NT2/D1 (cell line): ENCODE data around the gene TBC1D24.
A peak's percentile ranks its signal among the peaks of the same experiment; 100 is the strongest.

Experiments
- DNase-seq: peaks from one replicate; pipeline ENCODE4 v3.0.0-alpha.2; 2011; ENCODE audit warnings: low read depth, low spot score
- H3K27me3 ChIP-seq: 2 replicates; pipeline ENCODE4 v1.6.0; 2011; ENCODE audit warnings: mild to moderate bottlenecking; ENCODE audit not compliant: insufficient read length, insufficient read depth
- H3K36me3 ChIP-seq: 2 replicates; pipeline ENCODE4 v1.6.1; 2011; ENCODE audit warnings: mild to moderate bottlenecking, low read length, mixed read lengths; ENCODE audit not compliant: insufficient read depth, insufficient read length
- H3K4me1 ChIP-seq: 2 replicates; pipeline ENCODE4 v1.5.1; 2011; ENCODE audit not compliant: insufficient read depth, insufficient read length
- H3K4me3 ChIP-seq: 2 replicates; pipeline ENCODE4 v1.5.1; 2011; ENCODE audit warnings: low read depth; ENCODE audit not compliant: insufficient read length
- H3K9ac ChIP-seq: 2 replicates; pipeline ENCODE4 v1.6.0; 2011; ENCODE audit warnings: low read depth; ENCODE audit not compliant: insufficient read length
- H3K9me3 ChIP-seq: 2 replicates; pipeline ENCODE4 v1.5.1; 2011; ENCODE audit warnings: mild to moderate bottlenecking, low read length; ENCODE audit not compliant: insufficient read depth
- SUZ12 ChIP-seq: IDR thresholded peaks from 2 replicates; pipeline ENCODE4 v1.6.1; 2011; ENCODE audit not compliant: insufficient read length, insufficient read depth; ENCODE audit errors: extremely low read depth
- YY1 ChIP-seq: IDR thresholded peaks from 2 replicates; pipeline ENCODE4 v1.6.1; 2011; ENCODE audit not compliant: insufficient read length, insufficient read depth
- ZNF274 ChIP-seq: IDR thresholded peaks from 2 replicates; pipeline ENCODE4 v1.6.1; 2011; ENCODE audit warnings: mild to moderate bottlenecking, low read depth, low read length

The TBC1D24 gene

GRCh38 chr16:2514333-2515179 is 39.6 kb downstream of the TBC1D24 start:
- DNase-seq: no peak
- H3K4me1 ChIP-seq: peaks cover 31% of the 10 kb centered on the region
- no peak for TF ChIP-seq ZNF274
- no peak for TF ChIP-seq SUZ12
- TF ChIP-seq YY1: no peak

GRCh38 chr16:2515180-2515851 is 40.4 kb downstream of the TBC1D24 start:
- Histone ChIP-seq H3K36me3 (peaks cover 36% of the 10 kb centered on the region), H3K27me3 (no peaks in the 10 kb centered on the region), H3K4me3 (peak overlapping the region; percentile 91), H3K9me3 (no peaks in the 10 kb centered on the region), H3K9ac (peak overlapping the region; percentile 96), H3K4me1 (peaks cover 28% of the 10 kb centered on the region)
- no peak for DNase-seq
- no peak for TF ChIP-seq YY1
- no peak for TF ChIP-seq ZNF274
- TF ChIP-seq SUZ12: no peak

More at GRCh38 chr16:2514333-2515179, 39.6 kb downstream of the TBC1D24 start:
- Histone ChIP-seq H3K9ac (peak overlapping the region; percentile 96), H3K4me3 (peak overlapping the region; percentile 91), H3K9me3 (no peaks in the 10 kb centered on the region), H3K27me3 (no peaks in the 10 kb centered on the region), H3K36me3 (peaks cover 34% of the 10 kb centered on the region)

GRCh38 chr16:2516391-2517240 is 41.7 kb downstream of the TBC1D24 start:
- peaks cover 28% of the 10 kb centered on the region for H3K4me1 ChIP-seq
- peaks cover 42% of the 10 kb centered on the region for H3K36me3 ChIP-seq
- H3K4me3 ChIP-seq: no peak overlapping the region
- H3K27me3 ChIP-seq: no peaks in the 10 kb centered on the region
- no peak for DNase-seq
- no peaks in the 10 kb centered on the region for H3K9me3 ChIP-seq
- TF ChIP-seq SUZ12: no peak
- no peak for TF ChIP-seq ZNF274
- TF ChIP-seq YY1: no peak
- H3K9ac ChIP-seq: peak overlapping the region; percentile 34

GRCh38 chr16:2517954-2518605 is 43.2 kb downstream of the TBC1D24 start:
- Histone ChIP-seq H3K9ac (peak overlapping the region; percentile 21), H3K4me3 (no peak overlapping the region), H3K36me3 (peaks cover 52% of the 10 kb centered on the region), H3K27me3 (no peaks in the 10 kb centered on the region), H3K4me1 (peaks cover 13% of the 10 kb centered on the region), H3K9me3 (no peaks in the 10 kb centered on the region)
- TF ChIP-seq YY1 (no peak), ZNF274 (no peak), SUZ12 (no peak)
- DNase-seq: no peak

- no peak for TF ChIP-seq ZNF274
- no peak for TF ChIP-seq YY1
- peaks cover 11% of the 10 kb centered on the region for H3K4me1 ChIP-seq
- DNase-seq: no peak
- peak overlapping the region; percentile 3 for H3K9ac ChIP-seq
- no peaks in the 10 kb centered on the region for H3K27me3 ChIP-seq
- H3K36me3 ChIP-seq: peaks cover 62% of the 10 kb centered on the region
- H3K4me3 ChIP-seq: no peak overlapping the region
- H3K9me3 ChIP-seq: no peaks in the 10 kb centered on the region
Observed at GRCh38 chr16:2518823-2519710, 44.1 kb downstream of the TBC1D24 start.

- Histone ChIP-seq H3K9me3 (no peaks in the 10 kb centered on the region), H3K4me1 (peaks cover 11% of the 10 kb centered on the region), H3K36me3 (peaks cover 68% of the 10 kb centered on the region), H3K9ac (no peak overlapping the region), H3K4me3 (no peak overlapping the region), H3K27me3 (no peaks in the 10 kb centered on the region)
- DNase-seq: no peak
- TF ChIP-seq ZNF274 (no peak), SUZ12 (no peak), YY1 (no peak)
Observed at GRCh38 chr16:2519711-2520080, 44.8 kb downstream of the TBC1D24 start.
